AG08395 (cell line): ENCODE measurements around the gene HOMER2.

ENCODE experiments used
- DNase-seq: peaks from one replicate; pipeline ENCODE4 v3.0.0; 2012; ENCODE audit warnings: mixed read lengths, low spot score

HOMER2 gene

DNA sequence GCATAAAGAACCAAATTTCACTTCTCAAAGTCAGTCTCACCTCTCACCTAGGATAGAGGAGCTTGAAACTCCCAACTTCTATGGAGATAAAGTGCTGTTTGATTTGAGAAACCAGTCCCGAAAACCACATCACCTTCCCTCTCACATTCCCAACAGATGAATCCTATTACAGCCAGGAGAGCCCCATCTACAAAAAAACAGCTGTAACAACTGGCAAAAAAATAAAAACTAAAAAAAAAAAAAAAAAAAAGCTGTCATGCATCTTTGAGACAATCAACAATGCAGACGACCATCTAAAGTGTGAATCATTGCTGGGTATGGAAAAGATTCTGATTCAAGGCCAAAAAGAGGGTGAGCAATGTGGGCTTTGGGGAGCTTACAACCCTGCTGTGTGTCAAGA lies 23.8 kb downstream of the HOMER2 start:
- DNase-seq = no peak

DNA sequence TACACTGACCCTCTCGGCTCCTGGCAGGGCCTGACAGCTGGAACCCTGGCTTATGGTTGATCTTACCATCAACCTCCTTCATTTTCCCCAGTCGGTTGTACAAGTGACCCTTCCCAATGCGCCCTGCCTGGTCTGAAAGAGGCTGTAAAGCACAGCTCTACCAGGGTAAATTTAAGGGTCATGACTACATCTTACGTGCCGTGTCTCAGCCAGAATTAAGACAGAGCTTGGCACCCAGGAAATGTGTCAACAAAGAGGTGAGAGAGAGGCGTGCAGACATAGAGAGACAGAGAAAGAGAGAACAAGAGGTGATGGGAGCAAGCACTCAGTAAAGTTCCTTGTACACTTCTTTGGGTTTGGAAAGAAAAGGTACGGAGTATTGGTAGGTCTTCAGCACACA lies 28.8 kb downstream of the HOMER2 start:
- no peak for DNase-seq

DNA sequence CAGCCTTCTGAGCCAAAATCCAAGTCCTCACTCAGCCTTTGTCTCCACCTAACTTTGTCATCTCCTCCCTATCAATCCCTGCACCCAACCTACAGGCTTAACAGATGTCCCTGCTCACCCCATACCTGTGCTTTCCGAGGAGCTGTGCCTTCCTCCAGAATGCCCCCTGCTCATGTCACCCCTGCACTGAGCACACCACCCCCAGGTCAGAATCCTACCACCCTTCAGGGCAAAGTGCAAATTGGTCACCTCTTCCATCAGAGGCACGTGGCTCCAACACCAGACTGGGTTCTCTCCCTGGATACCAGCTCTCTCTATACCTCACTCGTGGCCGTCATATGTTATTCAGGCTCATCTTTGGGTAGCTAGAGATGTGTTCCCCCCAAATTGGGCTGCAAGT lies 29.8 kb downstream of the HOMER2 start:
- DNase-seq = no peak

DNA sequence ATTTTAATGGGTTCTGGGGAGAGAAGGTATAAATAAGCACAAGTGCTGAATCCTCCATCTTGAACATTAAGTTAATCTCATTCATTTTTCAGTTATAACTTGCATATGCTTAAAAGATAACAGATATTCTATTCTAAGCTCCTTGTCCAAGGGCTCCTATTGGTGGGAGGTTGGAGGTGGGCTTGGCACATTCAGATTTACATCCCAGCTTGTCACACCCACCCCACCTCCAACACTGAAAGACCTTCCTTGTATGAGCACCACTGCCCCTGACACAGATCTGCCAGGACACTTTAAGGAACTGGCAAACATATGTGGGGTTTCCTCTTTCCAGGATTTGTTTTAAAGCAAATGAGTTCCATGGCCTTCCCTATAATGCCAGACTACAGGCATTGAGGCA lies 30.6 kb downstream of the HOMER2 start:
- DNase-seq = no peak

DNA sequence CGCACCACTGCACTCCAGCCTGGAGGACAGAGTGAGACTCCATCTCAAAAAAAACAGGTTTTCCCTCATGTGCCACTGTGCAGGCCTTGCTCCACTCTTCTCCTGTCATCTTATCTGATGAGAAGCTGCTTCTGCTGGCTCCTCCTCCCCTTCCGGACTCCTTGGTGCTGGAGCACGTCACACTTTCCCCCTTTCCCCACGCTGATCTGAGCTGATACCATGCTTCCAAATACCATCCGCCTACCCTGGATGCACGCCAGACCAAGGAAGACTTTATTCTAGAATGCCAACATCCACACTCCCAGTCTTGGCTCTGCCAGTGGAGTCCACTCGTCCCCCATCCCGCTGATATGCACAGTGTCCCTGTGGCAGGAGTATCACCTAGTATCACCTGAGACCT lies 31.3 kb downstream of the HOMER2 start:
- no peak for DNase-seq

DNA sequence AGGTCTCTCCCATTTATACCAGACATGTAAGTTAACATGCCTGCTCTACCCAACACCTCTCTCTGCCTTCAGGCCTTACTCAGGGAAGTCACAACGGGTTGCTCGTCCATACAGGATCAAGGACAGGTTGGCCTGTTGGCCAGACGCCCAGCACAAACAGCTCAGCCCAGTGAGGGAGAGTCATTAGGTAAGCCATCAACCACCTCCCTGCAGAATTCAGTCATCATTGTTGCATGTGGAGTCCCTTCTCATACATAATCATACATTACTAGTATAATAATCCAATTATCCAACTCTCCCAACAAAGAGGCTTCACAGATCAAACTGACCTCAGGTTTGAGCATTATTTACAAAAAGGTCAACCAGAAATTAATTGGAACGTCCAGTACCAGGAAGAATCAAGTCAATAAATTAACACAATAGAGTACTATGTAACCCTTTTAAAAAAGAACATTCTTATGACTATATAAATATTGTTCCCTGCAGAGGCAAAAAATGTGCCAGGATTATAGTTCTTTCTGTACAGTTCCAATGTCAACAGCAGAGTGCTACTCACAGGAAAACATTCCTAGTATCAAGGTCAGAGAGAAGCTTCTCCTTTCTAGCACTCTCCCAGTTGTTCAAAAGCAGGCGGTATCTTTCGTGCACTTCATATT lies 33.2 kb downstream of the HOMER2 start:
- no peak for DNase-seq

DNA sequence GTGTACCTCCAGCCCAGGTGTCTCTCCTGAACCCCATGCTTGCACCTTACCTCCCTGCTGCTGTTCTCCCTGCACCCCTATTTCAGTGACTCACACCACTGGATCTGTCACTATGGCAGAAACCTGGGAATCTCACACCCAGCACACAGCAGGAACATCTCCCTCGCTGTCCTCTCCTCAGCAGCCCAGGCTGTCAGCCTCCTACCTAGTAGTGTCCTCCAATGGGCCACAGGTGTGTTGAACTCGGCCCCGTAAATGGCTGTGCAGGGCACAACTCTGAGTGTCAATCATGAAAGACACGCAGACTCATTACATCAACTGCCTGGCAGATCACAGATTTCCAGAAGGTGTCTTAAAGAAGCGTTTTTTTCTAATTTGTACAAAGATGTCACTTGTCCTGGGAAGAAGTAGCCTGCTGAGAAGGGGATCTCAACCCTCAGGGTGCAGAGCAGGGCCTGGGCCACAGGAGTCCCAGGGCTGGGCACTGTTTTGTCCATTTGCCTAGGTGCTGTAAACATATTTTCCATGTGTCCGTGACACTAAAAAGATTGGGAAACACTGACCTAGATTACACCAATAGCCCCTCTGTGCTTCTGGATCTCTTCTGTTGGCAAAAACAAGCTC lies 33.8 kb downstream of the HOMER2 start:
- DNase-seq = no peak

DNA sequence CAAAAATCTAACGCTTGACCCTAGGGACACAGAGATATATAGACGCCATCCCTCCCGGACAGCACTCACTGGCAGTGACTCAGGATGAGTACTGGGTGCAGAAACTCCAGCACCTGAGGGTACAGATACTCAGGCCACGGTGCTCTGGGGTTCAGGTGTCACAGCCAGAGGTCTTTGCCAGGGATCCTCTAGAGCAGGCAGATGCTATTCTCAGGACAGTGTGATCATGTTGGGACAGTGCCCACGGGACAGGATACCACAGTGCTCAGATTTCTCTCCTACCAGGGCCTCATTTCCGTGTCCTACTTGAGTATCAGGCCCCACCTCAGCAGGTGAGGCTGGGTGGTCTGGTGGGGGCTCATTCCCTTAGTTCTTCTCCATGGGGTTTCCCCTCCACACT lies 34.4 kb downstream of the HOMER2 start:
- no peak for DNase-seq

DNA sequence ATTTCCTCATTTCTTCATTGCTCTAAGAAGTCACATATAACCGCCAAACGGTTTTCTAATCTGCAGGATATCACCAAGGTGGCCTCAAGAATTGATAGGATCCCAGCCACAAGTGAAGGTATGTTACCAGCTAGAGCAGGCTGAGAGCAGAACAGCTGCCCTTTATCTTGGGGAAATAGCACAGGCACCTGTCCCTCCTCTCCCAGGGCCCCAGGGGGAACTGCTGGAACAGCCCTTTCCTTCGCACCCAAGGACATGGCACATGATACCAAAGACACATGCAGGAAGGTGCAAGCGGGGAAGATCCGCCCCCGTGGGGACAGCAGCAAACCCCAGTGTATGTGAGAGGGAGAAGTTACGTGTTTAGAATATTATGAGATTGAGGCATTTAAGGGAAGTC lies 35.3 kb downstream of the HOMER2 start:
- no peak for DNase-seq

DNA sequence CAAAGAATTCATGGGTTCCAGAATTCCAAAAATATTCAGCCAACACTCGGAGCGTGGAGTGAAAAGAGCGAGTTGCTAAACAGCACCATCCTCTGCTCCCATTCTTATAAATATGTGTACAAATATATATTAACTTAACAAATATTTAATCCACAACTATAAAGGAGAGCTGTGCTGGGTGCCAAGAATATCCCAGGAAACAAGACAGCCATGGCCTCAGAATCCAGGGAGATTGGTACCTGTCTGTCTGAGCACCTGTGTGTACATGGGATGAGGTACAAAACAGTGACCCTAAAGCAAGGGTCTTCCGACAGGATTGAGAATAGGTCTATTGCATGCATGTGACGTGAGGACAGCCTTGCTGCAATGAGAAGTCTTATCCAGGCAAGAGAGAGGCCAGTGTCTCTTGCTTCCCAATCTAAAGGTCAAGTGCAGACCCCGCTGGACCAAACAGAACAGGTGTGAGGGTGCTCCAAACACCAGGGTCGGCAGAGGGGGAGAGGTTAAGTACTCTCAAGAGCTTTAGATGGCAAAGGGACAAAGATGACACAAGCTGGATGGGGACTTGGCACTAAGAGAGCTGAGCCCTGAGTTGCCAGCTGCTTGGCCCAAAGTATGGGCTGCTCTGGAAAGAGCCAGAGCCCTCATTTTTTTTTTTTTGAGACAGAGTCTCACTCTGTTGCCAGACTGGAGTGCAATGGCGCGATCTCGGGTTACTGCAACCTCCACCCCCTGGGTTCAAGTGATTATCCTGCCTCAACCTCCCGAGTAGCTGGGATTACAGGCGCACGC lies 36.2 kb downstream of the HOMER2 start:
- DNase-seq = no peak

DNA sequence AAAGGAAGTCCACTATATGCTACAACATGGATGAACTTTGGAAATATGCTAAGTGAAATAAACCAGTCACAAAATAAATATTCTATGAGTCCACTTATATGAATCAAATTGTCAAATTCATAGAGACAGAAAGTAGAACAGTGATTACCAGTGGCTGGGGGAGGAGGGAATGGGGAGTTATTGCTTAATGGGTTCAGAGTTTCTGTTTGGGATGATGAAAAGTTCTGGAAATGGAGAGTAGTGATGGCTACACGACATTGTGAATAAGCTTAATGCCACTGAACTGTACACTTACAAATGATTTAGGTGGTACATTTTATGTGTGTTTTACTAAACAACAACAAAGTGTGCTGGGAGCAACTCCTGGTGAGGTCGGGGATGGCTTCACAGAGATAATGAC lies 38.1 kb downstream of the HOMER2 start:
- no peak for DNase-seq

DNA sequence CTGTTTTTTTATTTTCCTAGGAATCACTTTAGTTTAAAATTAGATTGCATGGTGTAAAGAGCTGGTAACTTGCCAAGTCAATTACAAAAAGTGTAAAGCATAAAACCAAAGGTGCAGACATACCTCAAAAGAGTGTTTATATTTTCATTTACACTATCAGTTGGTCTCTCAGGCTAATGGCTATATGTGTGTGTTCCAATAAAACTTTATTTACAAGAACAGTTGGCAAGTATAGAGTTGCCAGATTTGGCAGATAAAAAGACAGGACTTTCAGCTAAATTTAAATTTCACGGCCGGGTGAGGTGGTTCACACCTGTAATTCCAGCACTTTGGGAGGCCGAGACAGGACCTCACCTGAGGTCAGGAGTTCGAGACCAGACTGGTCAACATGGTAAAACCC lies 41.1 kb downstream of the HOMER2 start:
- DNase-seq = no peak

DNA sequence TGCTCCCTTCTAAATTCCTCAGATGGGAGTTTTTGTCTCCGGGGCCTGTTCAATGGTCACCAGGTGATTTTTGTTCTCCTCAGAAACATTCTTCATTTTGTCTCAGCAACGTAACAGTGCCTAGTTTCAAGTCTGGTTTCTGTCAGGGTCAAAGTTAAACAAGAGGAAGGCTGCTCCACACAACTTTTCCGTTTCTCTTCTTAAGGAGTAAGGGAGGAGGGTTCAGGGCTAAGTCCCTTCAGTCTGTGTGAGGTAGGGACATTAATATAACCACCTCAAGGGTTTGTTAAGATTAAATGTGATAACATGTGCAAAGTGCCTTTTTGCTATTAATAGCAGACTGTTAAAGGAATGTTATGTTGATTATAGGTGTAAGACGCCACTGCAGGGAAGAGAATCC lies 41.8 kb downstream of the HOMER2 start:
- DNase-seq = no peak

DNA sequence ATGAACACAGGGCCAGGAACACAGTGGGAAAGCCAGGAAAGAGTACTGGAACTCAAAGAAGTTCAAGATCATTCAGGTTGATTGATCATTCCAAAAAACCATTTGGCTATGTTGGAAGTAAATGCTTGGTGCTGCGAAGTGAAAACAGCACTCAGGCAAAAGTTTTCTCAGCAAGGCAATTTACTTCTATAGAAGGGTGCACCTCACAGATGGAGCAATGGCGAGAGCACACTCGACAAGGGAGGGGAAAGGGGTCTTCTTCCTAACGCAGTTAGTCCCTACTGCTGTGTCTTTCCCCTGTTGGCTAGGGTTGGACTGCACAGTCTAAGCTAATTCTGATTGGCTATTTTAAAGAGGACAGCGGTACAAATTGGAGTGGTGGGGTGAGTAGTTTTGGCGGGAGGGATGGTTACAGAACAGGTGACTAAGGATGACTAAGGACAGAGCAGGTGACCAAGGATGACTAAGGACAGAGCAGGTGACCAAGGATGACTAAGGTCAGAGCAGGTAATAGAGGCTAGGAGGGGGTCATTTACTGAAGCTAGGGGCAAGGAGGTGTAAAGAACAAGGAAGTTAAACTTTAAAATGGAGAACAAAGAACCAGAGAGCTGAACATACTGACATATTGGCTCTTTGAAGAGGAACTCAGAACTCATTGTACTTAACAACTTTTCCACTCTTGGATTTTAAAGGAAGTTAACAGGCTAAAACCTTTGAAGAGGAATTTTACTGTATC lies 43.3 kb downstream of the HOMER2 start:
- no peak for DNase-seq

DNA sequence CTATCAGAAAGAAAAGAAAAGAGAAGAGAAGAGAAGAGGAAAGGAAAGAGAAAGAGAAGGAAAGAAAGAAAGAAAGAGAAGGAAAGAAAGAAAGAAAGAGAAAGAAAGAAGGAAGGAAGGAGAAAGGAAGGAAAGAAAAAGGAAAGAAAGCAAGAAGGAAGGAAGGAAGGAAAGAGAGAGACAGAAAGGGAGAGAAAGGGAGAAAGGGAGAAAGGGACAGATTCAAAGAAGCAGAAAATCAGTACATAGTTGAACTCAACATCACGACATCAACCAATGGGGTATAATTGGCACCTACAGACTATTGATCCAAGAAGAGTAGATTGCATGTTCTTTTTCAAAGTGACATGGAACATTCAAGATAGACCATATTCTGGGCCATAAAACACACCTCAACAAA lies 45.2 kb downstream of the HOMER2 start:
- no peak for DNase-seq

DNA sequence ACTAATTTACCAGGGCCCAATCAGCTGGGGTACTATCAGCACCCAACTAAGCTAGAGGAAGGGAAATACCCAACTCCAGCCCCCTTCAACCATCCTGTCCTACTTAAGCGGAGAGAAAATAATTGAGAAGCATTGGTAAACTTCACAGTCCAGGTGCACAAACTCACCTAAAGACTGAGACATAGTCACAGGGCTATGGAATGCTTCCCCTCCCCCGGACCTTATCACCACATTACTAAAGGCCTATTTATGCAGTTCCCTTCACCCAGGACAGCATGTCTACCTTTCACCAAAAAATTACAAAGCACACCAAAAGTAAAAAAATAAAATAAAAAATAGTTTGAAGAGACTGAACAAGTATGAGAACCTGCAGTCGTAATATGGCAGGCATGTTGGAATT lies 47.9 kb downstream of the HOMER2 start:
- no peak for DNase-seq

DNA sequence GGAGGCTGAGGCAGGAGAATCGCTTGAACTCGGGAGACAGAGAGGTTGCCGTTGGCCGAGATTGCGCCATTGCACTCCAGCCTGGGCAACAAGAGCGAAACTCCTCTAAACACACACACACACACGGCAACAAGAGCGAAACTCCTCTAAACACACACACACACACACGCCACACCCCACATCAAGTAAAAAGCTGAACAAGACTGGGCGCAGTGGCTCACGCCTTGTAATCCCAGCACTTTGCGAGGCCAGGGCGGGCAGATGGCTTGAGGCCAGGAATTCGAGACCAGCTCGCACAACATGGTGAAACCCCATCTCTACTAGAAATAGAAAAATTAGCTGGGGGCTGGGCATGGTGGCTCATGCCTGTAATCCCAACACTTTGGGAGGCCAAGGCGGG lies 49.0 kb downstream of the HOMER2 start:
- no peak for DNase-seq

DNA sequence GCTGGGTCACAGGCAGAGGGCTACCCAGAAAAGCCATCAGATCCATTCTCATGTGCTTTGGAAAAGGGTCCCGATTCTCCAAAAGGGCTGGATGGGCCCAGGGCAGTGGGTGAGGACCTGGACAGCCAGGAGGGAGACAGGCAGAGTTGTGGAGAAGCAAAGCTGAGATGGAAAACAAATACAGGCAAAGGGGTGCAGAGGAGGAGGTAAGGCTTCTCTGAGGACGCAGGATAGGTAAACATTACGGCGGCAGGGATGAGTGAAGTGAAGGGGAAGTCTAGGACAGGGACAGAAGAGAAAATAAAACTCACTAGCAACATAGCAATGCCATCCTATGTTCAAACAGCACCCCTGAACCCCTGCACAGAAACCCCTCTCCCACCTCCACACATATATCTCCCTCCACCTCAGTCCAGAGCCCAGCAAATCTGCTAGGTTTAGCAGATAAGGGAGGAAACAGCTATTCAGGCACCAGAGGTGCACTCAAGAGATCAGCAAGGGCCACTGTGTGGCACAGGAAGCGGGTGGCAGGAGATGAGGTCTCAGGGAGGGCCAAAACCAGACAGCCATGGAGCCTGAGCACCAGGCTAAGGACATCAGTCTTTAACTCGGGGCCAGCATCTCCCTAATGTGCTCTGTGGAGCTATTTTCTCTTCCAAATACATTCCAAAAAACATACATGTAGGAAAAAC lies 51.3 kb downstream of the HOMER2 start:
- DNase-seq = no peak

DNA sequence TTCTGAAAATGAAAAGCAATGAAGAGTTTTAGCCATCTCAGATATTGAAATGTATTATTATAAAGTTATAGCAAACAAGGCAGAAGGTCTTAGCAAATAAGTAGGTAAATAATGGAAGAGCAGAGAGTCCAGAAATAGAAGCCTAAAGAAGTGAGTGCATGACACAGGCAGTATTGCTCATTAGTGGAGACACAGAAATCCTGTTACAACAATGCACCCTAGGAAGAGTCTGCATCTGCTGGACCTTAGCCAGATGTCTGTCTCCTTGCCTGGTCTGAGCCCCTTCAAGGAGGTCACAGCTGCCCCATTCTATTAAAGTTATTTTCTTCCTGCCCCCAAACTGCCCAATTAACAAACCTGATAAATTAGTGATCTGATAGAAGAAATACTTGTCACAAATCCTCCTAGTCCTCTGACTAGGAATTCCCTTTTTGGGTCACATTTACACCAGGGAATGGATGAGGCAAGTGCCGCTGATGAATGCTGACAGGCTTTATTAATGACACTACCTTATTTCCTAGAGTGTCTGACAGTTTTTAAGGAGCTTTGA lies 51.9 kb downstream of the HOMER2 start:
- no peak for DNase-seq

DNA sequence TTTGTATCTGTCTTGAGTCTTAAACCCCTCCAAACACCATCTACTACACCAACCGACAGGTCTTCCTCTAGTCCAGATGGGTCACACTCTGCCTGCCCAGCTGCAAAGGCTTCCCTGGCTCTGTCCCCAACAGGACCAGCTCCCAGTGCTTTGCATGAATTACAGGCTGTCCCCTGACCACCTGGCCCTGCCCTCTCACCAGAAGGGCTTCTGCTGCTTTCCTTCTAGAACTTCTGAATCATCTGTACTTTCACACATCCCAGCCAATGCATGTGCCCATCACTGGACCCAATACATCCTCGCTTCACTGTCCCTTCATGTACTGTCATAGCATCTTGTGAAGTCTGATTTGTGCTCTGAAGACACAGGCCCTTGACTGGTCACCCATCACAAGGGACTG lies 53.6 kb downstream of the HOMER2 start:
- DNase-seq = no peak

DNA sequence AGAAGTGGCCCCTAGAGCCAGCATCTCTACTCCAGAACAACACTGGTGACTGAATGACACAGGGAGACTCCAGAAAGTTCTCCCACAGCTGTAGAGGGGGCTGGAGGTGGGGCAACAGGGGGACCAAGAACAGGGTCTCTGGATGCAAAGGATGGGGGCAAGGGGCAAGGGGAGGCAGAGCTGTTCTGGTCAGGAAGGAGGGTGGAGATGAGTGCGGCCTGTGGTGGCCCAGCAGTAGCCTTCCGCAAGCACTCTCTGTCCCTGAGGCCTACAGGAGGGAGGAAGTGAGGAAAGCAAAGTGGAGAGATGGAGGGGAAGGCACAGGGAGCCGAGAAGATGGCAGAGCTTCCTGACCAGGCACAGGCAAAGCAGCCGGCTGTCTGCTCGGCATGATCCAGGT lies 56.5 kb downstream of the HOMER2 start:
- DNase-seq = no peak

DNA sequence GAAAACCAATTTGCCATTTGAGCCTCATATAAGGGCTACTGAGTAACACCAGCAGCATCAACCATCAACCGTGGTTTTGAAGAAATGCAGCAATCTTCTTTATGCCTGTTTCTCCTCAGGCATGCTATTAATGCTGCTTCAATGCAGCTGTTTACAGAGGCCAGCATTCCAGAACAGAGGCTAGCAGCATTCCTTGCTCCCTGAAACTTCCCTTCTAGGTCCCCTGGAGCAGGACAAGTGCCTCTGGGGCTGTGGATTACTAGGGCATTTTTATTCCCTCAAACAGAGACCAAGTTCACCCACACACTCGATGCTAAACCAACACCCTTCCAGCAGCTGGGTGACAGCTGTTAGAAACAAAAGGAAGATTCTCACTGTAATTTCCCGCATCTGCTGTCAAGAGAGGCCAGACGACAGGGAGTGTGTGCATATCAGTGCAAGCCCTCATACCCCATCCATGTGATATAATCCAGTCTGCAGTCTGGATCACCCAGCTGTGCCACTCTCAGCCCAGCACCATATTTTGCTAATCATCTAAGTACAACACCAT lies 57.5 kb downstream of the HOMER2 start:
- DNase-seq = peak; percentile 48
